MM.1S (cell line): ENCODE data around the gene C14orf93.

Experiments used
- CTCF ChIP-seq: fragments of 300-600 bp; sonication (generic); IDR thresholded peaks from 2 replicates; pipeline ENCODE4 v1.5.1; 2016; ENCODE audit warnings: antibody characterized with exemption, low read length, mixed read lengths
- EZH2 ChIP-seq: fragments of 300-600 bp; sonication (generic); optimal IDR thresholded peaks from 2 replicates; pipeline ENCODE3; 2017; ENCODE audit warnings: low read depth, mild to moderate bottlenecking, antibody characterized with exemption, low read length, mixed read lengths
- EZH2phosphoT487 ChIP-seq: fragments of 300-600 bp; sonication (generic); IDR thresholded peaks from 2 replicates; pipeline ENCODE4 v1.6.1; 2018; ENCODE audit warnings: antibody characterized with exemption, low read length

GRCh38 chr14:22945642-22946041, 64.3 kb downstream of the C14orf93 start:
- TF ChIP-seq CTCF (no peak), EZH2 (no peak), EZH2phosphoT487 (no peak)
